Stimulated activated CD4-positive, alpha-beta T cell treated with anti-CD3 and anti-CD28 coated beads, Interleukin-1b, Interleukin-23, amount 100 ng/mL, for 1 hour (primary cell): ENCODE results near the gene PERM1.
A peak's percentile ranks its signal among the peaks of the same experiment; 100 is the strongest.
"Not testable (repeated sequence)": the region's sequence is repeated elsewhere in the genome, so short reads cannot be mapped to it uniquely, and the experiment has no call there.

Source experiments
- DNase-seq, 2 donors: peaks; one replicate each; pipeline ENCODE4 v3.0.0-alpha.2; 2020; ENCODE audit warnings: low read depth in 2 of 2

The PERM1 gene

GRCh38 chr1:1017397-1018320, 35.8 kb upstream of the PERM1 start:
- DNase-seq, result not testable (repeated sequence)

GRCh38 chr1:1014799-1015681, 33.1 kb upstream of the PERM1 start:
- no peak for DNase-seq

GRCh38 chr1:1013922-1014648, 32.2 kb upstream of the PERM1 start:
- DNase-seq, result no peak

- peak; percentile 58 to 68 for DNase-seq
Observed at GRCh38 chr1:1013105-1013921, 31.4 kb upstream of the PERM1 start, which contains the start of gene ISG15. Gene ISG15 (plus strand): TSS chr1:1013497. CDS start chr1:1013574, 77 bp downstream.

- not testable (repeated sequence) for DNase-seq
Observed at GRCh38 chr1:1012736-1013104, 30.8 kb upstream of the PERM1 start.

GRCh38 chr1:1011396-1011949, 29.6 kb upstream of the PERM1 start:
- no peak for DNase-seq

GRCh38 chr1:1010131-1010530, 28.2 kb upstream of the PERM1 start:
- not testable (repeated sequence) for DNase-seq

GRCh38 chr1:1006305-1007159, 24.6 kb upstream of the PERM1 start:
- DNase-seq, result no peak

GRCh38 chr1:1005774-1006304, 23.9 kb upstream of the PERM1 start:
- DNase-seq, result no peak

GRCh38 chr1:1004780-1005697, 23.1 kb upstream of the PERM1 start:
- no peak for DNase-seq

GRCh38 chr1:1004420-1004779, 22.5 kb upstream of the PERM1 start:
- DNase-seq, result no peak

- DNase-seq, result no peak
Observed at GRCh38 chr1:1003618-1004419, 21.9 kb upstream of the PERM1 start.

- no peak for DNase-seq
Observed at GRCh38 chr1:1001057-1001783, 19.3 kb upstream of the PERM1 start.

GRCh38 chr1:1000357-1001056, 18.6 kb upstream of the PERM1 start:
- peak in 1 of 2 donors; percentile 52 for DNase-seq

GRCh38 chr1:999725-1000356, 17.9 kb upstream of the PERM1 start, which contains the start of gene HES4:
Gene HES4 (minus strand): TSS chr1:1000097. CDS start chr1:999973, 124 bp downstream.
- no peak for DNase-seq
